ENCODE results near the gene DHRS11.

Gene DHRS11

DNA sequence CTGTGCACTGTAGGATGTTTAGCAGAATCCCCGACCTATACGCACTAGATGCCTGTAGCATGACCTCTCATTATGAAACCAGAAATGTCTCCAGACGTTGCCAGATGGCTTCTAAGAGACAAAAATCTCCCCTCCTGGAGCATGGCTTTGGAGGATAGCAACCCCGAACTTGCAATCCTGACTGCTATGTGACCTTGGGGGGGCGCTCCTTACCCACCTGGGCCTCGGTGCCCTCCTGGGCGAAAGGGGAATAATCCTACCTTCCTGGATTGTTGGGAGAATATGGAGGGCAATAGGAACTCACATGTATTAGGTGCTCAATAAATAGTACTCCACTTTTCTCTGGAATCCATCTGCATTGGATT is 17.8 kb downstream of the DHRS11 start:
- H3K4me1 ChIP-seq (ENCODE audit: control insufficient read depth, insufficient read depth, low read length): no peaks in the 10 kb centered on the region
- H3K36me3 ChIP-seq (ENCODE audit: control insufficient read depth, insufficient read depth, low read length): no peaks in the 10 kb centered on the region
- no peak overlapping the region for H3K9ac ChIP-seq (ENCODE audit: low read length)
- H3K27me3 ChIP-seq (ENCODE audit: control insufficient read depth, insufficient read depth, low read length): no peaks in the 10 kb centered on the region
- no peak overlapping the region for H3K4me3 ChIP-seq (ENCODE audit: low read length)
- H3K27ac ChIP-seq (ENCODE audit: low read depth, low read length): no peak overlapping the region

DNA sequence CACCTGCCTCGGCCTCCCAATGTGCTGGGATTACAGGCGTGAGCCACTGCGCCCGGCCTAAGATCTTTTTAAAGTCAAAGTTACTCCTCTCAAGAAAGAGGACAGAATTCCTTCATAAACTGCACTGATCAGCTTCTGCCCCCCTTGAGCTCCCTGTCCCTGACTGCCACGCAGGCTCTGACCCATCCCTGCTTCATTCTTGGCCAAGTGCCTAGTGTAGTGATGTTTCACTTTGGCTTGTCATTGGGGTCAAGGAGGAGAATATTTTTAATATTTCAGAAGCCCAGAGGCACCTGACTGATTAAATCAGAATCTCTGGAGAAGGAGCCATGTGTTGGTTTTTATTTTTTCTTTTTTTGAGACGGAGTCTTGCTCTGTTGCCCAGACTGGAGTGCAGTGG is 18.8 kb downstream of the DHRS11 start:
- no peak overlapping the region for H3K27ac ChIP-seq (ENCODE audit: low read depth, low read length)
- H3K4me1 ChIP-seq (ENCODE audit: control insufficient read depth, insufficient read depth, low read length): no peaks in the 10 kb centered on the region
- H3K9ac ChIP-seq (ENCODE audit: low read length): no peak overlapping the region
- no peak overlapping the region for H3K4me3 ChIP-seq (ENCODE audit: low read length)
- no peaks in the 10 kb centered on the region for H3K27me3 ChIP-seq (ENCODE audit: control insufficient read depth, insufficient read depth, low read length)
- H3K36me3 ChIP-seq (ENCODE audit: control insufficient read depth, insufficient read depth, low read length): no peaks in the 10 kb centered on the region

DNA sequence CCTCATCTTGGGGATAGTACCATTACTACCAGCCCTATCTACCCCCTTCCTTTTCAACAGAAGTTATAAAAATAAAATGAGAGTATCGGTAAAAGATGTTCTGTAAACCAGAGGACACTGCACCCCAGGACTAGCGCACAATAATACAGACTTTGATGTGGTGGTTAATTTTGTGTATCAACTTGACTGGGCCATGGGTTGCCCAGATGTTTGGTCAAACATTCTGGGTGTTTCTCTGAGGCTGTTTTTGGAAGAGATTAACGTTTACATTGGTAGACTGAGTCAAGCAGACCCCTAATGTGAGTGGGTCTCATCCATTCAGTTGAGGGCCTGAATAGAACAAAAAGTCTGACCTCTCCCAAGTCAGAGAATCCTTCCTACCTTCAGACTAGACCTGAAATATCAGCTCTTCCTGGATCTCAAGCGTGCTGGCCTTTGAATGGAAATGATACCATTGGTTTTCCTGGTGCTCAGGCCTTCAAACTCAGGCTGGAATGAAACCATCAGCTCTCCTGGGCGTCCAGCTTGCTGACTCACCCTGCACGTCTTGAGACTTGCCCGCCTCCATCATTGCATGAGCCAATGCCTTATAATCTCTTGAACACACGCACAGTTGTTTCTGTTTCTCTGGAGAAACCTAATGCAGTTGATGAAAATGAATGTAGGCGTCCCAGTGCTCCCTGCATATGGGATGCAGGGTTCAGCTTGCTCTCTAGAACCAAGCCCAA is 19.8 kb downstream of the DHRS11 start:
- no peaks in the 10 kb centered on the region for H3K4me1 ChIP-seq (ENCODE audit: control insufficient read depth, insufficient read depth, low read length)
- H3K36me3 ChIP-seq (ENCODE audit: control insufficient read depth, insufficient read depth, low read length): no peaks in the 10 kb centered on the region

DNA sequence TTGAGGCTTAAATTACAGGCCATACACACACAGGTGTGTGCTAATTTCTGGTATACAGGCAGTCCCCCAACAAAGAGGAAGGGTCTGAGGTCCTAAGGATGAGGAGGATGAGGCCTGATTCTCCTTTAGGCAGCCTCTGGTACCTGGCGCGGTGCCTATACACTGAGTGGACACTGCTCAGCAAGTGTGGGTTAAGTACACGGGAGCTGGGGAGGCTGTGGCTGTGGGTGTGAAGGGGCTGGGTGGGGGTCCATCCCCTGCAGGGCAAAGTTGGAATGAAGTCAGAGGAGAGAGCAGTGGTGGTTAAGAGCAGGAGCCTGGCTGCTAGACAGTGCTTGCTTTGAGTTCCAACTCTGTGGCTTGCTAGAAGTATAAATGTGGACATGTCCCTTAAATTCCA is 20.6 kb downstream of the DHRS11 start:
- no peak overlapping the region for H3K27ac ChIP-seq (ENCODE audit: low read depth, low read length)
- no peaks in the 10 kb centered on the region for H3K36me3 ChIP-seq (ENCODE audit: control insufficient read depth, insufficient read depth, low read length)
- H3K4me1 ChIP-seq (ENCODE audit: control insufficient read depth, insufficient read depth, low read length): no peaks in the 10 kb centered on the region
- H3K4me3 ChIP-seq (ENCODE audit: low read length): no peak overlapping the region
- no peak overlapping the region for H3K9ac ChIP-seq (ENCODE audit: low read length)
- peaks cover 5% of the 10 kb centered on the region for H3K27me3 ChIP-seq (ENCODE audit: control insufficient read depth, insufficient read depth, low read length)

More for the DNA sequence above, 19.8 kb downstream of the DHRS11 start:
- no peak overlapping the region for H3K4me3 ChIP-seq (ENCODE audit: low read length)
- peaks cover 5% of the 10 kb centered on the region for H3K27me3 ChIP-seq (ENCODE audit: control insufficient read depth, insufficient read depth, low read length)
- no peak overlapping the region for H3K9ac ChIP-seq (ENCODE audit: low read length)
- no peak overlapping the region for H3K27ac ChIP-seq (ENCODE audit: low read depth, low read length)

DNA sequence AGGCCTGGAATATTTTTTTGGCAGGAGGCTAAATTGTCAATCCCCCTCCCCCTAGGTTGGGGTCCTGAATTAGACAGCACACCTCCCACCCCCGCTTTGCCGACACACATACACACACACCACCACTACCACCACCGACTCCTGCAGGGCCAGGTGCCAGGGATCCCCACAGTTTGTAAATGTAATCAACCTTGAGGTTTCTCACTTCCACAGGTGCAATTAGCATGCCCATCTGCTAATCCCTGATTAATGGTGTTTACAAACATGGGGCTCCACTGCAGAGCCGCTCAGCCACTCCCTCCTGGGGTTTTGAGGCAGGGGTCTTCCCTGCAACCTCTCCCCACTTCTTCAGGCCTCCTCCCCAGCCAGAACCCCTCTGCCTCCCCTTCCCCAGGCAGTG is 21.5 kb downstream of the DHRS11 start:
- Histone ChIP-seq H3K27ac (ENCODE audit: low read depth, low read length) (no peak overlapping the region), H3K9ac (ENCODE audit: low read length) (no peak overlapping the region), H3K36me3 (ENCODE audit: control insufficient read depth, insufficient read depth, low read length) (no peaks in the 10 kb centered on the region), H3K4me1 (ENCODE audit: control insufficient read depth, insufficient read depth, low read length) (no peaks in the 10 kb centered on the region), H3K27me3 (ENCODE audit: control insufficient read depth, insufficient read depth, low read length) (peaks cover 5% of the 10 kb centered on the region), H3K4me3 (ENCODE audit: low read length) (no peak overlapping the region)

DNA sequence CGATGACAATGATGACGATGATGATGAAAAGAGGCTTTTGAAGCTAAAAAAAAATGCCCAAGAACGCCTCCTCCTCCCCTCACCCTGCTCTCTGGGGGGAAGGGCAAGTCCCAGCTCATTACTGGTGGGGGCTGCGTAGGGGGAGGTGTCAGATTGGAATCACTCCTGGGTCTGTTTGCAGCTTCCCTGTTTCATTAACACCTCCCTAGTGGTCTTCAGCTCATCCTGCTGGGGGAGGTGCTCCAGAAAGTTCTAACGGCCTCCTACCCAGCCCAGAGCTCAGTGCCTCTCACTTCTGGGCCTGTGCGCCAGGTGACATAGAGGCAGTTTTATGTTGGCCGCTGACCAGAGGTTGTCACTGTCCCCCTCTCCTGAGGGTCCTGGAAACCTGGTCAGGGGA is 22.4 kb downstream of the DHRS11 start:
- H3K27me3 ChIP-seq (ENCODE audit: control insufficient read depth, insufficient read depth, low read length): peaks cover 5% of the 10 kb centered on the region
- H3K27ac ChIP-seq (ENCODE audit: low read depth, low read length): no peak overlapping the region
- H3K4me1 ChIP-seq (ENCODE audit: control insufficient read depth, insufficient read depth, low read length): no peaks in the 10 kb centered on the region
- H3K4me3 ChIP-seq (ENCODE audit: low read length): no peak overlapping the region
- no peak overlapping the region for H3K9ac ChIP-seq (ENCODE audit: low read length)
- no peaks in the 10 kb centered on the region for H3K36me3 ChIP-seq (ENCODE audit: control insufficient read depth, insufficient read depth, low read length)

DNA sequence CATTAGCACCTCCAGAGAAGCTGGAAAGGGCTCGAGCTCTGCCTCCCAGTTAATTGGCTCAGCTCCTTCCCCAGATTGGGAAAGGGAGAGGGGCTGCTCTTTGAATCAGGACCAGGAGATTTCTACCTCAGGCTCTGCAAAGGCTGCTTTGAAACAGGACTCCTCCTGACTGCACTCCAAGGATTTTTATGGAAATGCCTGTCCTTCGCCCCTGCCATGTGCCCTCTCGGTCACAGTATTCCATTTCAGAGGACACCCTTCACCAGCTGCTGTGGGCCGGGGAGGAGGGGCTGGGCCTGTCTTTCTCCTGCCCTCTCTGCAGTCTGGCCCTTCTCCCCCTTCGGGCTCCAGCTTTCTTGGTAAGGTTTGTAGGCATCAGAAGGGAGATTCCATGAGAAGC is 23.3 kb downstream of the DHRS11 start:
- H3K9ac ChIP-seq (ENCODE audit: low read length): no peak overlapping the region
- no peaks in the 10 kb centered on the region for H3K36me3 ChIP-seq (ENCODE audit: control insufficient read depth, insufficient read depth, low read length)
- no peak overlapping the region for H3K4me3 ChIP-seq (ENCODE audit: low read length)
- peaks cover 5% of the 10 kb centered on the region for H3K27me3 ChIP-seq (ENCODE audit: control insufficient read depth, insufficient read depth, low read length)
- no peak overlapping the region for H3K27ac ChIP-seq (ENCODE audit: low read depth, low read length)
- no peaks in the 10 kb centered on the region for H3K4me1 ChIP-seq (ENCODE audit: control insufficient read depth, insufficient read depth, low read length)

DNA sequence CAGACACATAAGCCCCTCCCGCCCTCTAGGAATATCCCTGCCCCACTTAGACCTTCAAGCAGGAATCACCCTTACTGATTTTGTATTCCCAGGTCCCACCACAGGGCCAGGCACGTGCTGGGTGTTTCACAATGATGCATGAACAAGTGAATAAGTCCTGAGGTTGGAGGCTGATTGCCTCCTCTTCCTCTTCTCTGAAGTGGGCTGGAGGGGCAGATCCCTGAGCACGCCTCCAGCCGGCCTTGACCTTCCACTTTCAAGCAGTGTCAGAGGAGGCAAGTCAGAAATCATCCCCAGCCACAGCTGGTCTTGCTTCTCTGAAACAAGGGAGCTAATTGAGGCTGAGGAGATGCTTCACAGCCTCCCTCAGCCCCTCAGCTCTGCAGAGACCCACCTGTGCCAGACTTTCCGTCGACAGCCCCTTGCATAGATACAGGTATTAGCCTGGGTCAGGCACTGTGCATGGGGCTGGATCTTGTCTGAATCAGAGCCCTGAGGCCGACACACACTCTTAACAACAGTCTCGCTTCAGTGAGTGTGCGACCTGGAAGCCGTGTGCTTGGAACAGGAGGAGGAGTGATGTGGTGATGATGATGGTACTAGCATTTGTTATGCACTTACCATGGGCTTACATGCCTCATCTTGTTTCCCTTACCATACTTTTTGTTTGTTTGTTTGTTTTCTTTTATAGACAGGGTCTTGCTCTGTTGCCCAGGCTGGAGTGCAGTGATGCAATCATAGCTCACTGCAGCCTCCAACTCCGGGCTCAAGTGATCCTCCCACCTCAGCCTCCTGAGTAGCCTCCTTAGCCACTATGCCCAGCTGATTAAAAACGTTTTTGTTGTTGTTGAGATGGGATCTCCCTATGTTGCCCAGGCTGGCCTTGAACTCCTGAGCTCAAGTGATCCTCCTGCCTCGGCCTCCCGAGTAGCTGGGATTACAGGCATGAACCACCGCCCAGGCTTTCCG is 24.7 kb downstream of the DHRS11 start:
- Histone ChIP-seq H3K9ac (ENCODE audit: low read length) (no peak overlapping the region), H3K27ac (ENCODE audit: low read depth, low read length) (no peak overlapping the region), H3K36me3 (ENCODE audit: control insufficient read depth, insufficient read depth, low read length) (no peaks in the 10 kb centered on the region), H3K27me3 (ENCODE audit: control insufficient read depth, insufficient read depth, low read length) (peaks cover 5% of the 10 kb centered on the region), H3K4me1 (ENCODE audit: control insufficient read depth, insufficient read depth, low read length) (no peaks in the 10 kb centered on the region), H3K4me3 (ENCODE audit: low read length) (no peak overlapping the region)

DNA sequence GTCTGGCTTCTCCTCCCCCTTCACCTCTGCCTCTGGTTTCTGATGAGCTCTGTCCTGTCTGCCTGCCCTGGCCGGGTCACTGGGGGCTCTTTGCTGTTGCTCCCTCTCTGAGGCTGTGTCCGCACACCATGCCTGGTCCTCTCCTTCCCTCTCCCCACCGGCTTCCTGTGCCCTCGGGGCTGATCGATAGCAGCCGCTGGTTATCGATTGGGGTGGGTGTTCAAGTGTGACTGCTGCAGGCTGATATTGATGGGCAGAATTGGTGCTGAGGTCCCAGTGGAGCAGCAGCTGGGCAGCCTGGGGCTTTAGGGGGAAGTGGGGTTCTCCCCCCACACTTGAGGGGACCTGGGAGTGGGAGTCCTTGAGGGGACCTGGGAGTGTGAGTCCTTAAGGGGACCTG is 26.1 kb downstream of the DHRS11 start:
- H3K27ac ChIP-seq (ENCODE audit: low read depth, low read length): no peak overlapping the region
- no peaks in the 10 kb centered on the region for H3K36me3 ChIP-seq (ENCODE audit: control insufficient read depth, insufficient read depth, low read length)
- H3K4me1 ChIP-seq (ENCODE audit: control insufficient read depth, insufficient read depth, low read length): no peaks in the 10 kb centered on the region
- H3K27me3 ChIP-seq (ENCODE audit: control insufficient read depth, insufficient read depth, low read length): peaks cover 5% of the 10 kb centered on the region
- H3K4me3 ChIP-seq (ENCODE audit: low read length): no peak overlapping the region
- no peak overlapping the region for H3K9ac ChIP-seq (ENCODE audit: low read length)

DNA sequence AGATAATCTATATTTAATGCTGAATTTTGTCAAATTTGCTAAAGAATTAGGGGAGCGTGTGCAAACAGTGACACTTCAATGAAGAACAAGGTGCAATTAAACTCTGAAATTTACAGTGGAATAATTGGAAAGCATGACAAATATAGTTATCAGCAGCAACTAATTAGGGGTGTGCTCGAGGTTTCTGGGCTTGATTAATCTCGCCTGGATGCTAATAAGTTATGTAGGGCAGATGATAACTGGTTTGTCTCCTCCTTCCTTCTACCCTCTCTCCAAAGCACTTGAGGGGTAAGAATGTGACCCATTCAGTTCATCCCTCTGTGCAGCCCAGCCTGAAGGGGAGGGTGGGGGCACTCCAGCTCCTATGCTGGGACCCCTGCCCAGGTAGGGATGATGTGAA is 31.6 kb downstream of the DHRS11 start:
- no peaks in the 10 kb centered on the region for H3K4me1 ChIP-seq (ENCODE audit: control insufficient read depth, insufficient read depth, low read length)

DNA sequence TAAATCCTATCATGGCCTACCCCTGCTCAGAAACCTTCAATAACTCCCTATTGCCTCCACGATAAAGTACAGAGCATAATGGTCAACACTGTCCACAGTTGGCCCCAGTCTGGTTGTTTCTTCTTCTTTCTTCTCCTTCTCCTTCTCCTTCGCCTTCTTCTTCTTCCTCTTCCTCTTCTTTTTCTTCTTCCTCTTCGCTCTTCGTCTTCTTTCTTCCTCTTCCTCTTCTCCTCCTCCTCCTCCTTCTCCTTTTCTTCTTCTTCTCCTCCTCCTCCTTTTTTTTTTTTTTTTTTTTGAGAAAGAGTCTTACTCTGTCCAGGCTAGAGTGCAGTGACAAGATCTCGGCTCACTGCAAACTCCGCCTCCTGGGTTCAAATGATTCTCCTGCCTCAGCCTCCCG is 33.5 kb downstream of the DHRS11 start:
- Histone ChIP-seq H3K27me3 (ENCODE audit: control insufficient read depth, insufficient read depth, low read length) (no peaks in the 10 kb centered on the region), H3K4me1 (ENCODE audit: control insufficient read depth, insufficient read depth, low read length) (no peaks in the 10 kb centered on the region), H3K4me3 (ENCODE audit: low read length) (no peak overlapping the region), H3K27ac (ENCODE audit: low read depth, low read length) (no peak overlapping the region), H3K36me3 (ENCODE audit: control insufficient read depth, insufficient read depth, low read length) (no peaks in the 10 kb centered on the region), H3K9ac (ENCODE audit: low read length) (no peak overlapping the region)

More for the DNA sequence above, 31.6 kb downstream of the DHRS11 start:
- Histone ChIP-seq H3K27me3 (ENCODE audit: control insufficient read depth, insufficient read depth, low read length) (no peaks in the 10 kb centered on the region), H3K4me3 (ENCODE audit: low read length) (no peak overlapping the region), H3K9ac (ENCODE audit: low read length) (no peak overlapping the region), H3K36me3 (ENCODE audit: control insufficient read depth, insufficient read depth, low read length) (no peaks in the 10 kb centered on the region), H3K27ac (ENCODE audit: low read depth, low read length) (no peak overlapping the region)

DNA sequence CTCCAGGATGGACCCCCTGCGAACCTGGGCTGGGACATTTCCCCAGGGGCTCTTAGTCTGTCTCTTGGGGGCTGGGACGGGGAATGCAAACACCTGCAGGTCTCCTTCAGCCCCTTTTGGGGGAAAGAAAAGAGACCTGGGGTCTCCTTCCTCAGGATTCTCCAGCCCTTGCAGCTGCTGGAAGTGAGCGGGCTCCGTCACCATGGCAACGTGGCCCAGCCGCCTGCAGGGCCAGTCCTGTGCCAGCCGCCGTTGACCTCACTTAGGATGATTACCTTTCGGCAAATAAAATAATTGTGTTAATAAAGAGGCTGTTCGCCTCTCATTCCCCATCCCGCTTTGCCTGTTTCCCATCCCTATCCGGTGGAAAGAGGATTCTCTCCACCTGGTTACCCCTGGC is 35.4 kb downstream of the DHRS11 start:
- no peak overlapping the region for H3K4me3 ChIP-seq (ENCODE audit: low read length)
- no peaks in the 10 kb centered on the region for H3K27me3 ChIP-seq (ENCODE audit: control insufficient read depth, insufficient read depth, low read length)
- H3K9ac ChIP-seq (ENCODE audit: low read length): no peak overlapping the region
- H3K36me3 ChIP-seq (ENCODE audit: control insufficient read depth, insufficient read depth, low read length): no peaks in the 10 kb centered on the region
- H3K4me1 ChIP-seq (ENCODE audit: control insufficient read depth, insufficient read depth, low read length): no peaks in the 10 kb centered on the region
- no peak overlapping the region for H3K27ac ChIP-seq (ENCODE audit: low read depth, low read length)

Data from rectal smooth muscle tissue (tissue), 1 donor.